SH-SY5Y (cell line): ENCODE results near the gene QPCT.

Experiments used
- GATA2 ChIP-seq: IDR thresholded peaks from 2 replicates; pipeline ENCODE4 v1.6.1; 2011; ENCODE audit warnings: mild to moderate bottlenecking, low read depth, low read length
- GATA3 ChIP-seq: IDR thresholded peaks from 2 replicates; pipeline ENCODE4 v1.6.1; 2011; ENCODE audit warnings: low read depth, mild to moderate bottlenecking, low read length, moderate library complexity

- no peak for TF ChIP-seq GATA3
- no peak for TF ChIP-seq GATA2
Measured at GRCh38 chr2:37301408-37301807, 43.0 kb upstream of the QPCT start.
